ENCODE data around the gene LTB4R.

Gene LTB4R

DNA sequence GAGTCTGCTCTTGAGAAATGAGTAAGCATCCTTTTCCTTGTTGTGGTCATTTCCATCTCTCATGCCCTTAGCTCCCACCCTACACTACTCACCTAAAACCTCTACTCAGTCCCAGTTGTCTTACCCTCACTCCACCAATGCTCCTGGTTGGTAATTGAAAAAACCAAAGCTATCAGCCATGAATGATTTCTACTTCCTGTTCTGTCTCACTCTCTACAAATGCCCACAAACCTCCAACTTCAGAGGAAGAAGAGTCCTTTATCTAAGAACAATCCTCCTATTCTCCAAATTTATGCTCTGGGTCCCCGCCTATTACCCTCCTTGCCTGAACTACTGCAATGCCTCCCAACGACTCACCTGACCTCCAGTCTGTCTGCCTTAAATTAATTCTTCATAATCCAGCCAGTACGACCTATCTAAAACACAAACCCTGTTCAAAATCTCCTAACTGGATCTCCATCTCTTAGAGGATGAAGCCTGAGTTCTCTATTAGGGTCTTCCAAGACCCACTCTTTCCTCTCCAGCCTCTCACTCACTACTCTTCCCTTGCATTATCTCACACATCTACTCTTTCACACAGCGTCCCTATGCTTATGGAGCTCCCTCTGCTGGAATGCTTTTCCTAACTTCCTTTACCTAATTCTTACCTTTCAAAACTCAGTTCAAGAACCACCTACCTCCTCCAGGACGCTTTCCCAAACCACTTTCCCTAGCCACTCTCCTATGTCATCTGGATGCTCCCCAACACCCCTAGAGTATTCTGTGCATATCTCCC, 13.9 kb upstream of the LTB4R start:
- TF ChIP-seq, protein P1, sequence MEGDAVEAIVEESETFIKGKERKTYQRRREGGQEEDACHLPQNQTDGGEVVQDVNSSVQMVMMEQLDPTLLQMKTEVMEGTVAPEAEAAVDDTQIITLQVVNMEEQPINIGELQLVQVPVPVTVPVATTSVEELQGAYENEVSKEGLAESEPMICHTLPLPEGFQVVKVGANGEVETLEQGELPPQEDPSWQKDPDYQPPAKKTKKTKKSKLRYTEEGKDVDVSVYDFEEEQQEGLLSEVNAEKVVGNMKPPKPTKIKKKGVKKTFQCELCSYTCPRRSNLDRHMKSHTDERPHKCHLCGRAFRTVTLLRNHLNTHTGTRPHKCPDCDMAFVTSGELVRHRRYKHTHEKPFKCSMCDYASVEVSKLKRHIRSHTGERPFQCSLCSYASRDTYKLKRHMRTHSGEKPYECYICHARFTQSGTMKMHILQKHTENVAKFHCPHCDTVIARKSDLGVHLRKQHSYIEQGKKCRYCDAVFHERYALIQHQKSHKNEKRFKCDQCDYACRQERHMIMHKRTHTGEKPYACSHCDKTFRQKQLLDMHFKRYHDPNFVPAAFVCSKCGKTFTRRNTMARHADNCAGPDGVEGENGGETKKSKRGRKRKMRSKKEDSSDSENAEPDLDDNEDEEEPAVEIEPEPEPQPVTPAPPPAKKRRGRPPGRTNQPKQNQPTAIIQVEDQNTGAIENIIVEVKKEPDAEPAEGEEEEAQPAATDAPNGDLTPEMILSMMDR (conservative IDR thresholded peaks at IDR 0.05) = peak; percentile 50
- no peak for TF ChIP-seq ZFX (IDR thresholded peaks at IDR 0.05)
- no peak overlapping the region for H3K27ac ChIP-seq

DNA sequence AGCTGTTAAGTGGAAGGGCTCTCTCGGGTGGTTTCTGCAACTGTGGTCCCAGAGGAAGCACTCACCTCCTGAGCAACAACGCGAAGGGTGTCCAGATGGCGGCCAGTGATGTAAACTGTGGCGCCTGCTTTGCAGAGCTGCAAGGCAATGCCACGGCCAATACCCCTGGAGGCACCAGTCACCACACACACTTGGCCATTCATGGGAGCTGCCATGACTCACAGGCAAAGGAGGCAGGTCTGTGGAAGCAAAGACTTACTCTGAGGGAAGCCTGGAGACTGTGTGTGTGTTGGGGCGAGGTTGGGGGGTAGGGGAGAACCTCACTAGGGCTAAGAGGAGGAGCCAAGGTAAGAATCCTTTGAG, 12.4 kb upstream of the LTB4R start:
- no peak for TF ChIP-seq ZFX (IDR thresholded peaks at IDR 0.05)
- TF ChIP-seq, protein P1 (conservative IDR thresholded peaks at IDR 0.05) = no peak
- H3K27ac ChIP-seq = peak overlapping the region; percentile 79

DNA sequence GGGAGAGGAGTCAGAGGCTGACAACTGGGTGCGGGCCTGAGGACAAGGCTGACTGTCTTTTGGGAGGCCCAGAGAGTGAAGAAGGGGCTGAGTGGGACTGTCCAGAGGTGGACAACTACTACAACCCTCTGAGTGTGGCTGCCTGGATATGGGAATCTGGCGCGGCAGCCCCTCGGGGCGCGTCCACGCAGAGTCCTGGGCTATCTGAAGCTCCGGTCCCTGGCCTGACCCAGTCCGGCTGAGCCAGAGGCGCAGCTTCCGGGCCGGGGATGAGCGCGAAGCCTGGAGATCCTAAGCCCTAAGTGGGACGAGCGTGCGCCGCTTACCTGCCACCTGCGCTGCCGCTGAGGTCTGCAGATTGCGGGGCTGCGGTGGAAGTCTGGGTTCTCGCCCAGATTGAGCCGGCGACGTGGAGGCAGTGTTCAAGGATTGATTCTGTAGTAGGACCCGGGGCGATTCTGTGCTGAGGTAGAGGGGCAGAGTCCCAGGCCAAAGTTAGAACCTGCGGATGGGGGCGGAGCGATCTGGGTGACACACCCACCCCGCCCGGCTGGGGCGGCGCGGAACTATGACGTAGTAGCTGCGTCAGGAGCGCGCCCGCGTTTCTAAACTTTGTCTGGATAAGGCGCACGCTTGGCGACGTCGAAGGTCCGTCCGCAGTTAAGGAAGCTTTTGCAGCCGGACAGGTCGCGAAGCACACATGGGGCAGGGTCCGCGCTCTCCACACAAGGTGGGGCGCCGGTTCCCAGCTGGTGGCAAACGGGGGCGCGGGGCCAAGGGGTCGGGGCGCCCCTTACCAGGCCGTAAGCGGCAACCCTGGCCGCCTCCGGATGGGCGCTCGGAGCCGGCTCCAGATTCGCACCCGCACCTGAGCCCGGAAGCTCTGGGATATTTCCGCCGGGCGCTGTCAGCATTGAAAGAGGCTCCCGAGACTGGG, 11.8 kb upstream of the LTB4R start, which contains the start of the genes DHRS1 and NOP9:
TSS of gene DHRS1 (minus strand) at position 526 of the 937 bp plus-strand sequence. CDS start 674 bp downstream, outside the sequence.
TSS of gene NOP9 (plus strand) at position 596 of the 937 bp plus-strand sequence. CDS start at position 701, 105 bp downstream.
- H3K27ac ChIP-seq = peak within 1 kb of the TSS; percentile 79
- peak; percentile 61; the same call in 1 of the 2 replicates for TF ChIP-seq ZFX (IDR thresholded peaks at IDR 0.05)
- TF ChIP-seq, protein P1 (conservative IDR thresholded peaks at IDR 0.05) = no peak

DNA sequence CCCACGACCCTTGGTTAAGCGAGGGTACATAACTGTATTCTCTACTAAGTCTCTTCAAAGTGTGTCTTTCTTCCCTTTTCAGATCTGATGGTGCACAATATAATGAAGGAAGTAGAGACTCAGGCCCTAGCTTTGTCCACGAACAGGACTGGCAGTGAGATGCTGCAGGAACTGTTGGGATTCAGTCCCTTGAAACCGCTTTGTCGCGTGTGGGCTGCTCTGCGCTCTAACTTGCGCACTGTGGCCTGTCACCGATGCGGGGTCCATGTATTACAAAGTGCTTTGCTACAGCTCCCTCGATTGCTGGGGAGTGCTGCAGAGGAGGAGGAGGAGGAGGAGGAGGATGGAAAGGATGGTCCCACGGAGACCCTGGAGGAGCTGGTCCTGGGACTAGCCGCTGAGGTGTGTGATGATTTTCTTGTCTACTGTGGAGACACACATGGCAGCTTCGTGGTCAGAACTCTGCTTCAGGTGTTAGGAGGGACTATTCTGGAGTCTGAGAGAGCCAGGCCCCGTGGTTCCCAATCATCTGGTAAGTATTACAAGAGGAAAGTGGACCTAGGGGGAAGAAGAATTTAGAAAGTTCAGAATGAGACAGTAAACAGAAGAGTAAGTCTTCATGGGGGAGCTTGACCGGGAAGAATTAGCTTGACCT, 10.8 kb upstream of the LTB4R start:
- peak overlapping the region; percentile 79 for H3K27ac ChIP-seq

DNA sequence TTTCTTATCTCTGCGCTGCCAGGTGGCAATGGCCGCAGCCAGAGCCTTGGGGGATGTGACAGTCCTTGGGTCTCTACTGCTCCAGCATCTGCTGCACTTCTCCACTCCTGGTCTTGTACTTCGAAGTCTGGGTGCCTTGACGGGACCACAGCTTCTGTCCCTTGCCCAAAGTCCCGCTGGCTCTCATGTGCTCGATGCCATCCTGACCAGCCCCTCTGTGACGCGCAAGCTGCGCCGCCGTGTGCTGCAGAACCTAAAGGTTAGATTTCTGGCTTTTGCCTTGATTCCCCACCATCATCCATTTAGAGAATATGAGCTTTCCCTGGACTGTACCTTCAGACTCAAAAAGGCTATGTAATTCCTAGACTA, 7.3 kb upstream of the LTB4R start:
- no peak for TF ChIP-seq ZFX (IDR thresholded peaks at IDR 0.05)
- TF ChIP-seq, protein P1 (conservative IDR thresholded peaks at IDR 0.05) = no peak
- no peak overlapping the region for H3K27ac ChIP-seq

More for the DNA sequence above, 10.8 kb upstream of the LTB4R start:
- TF ChIP-seq ZFX (IDR thresholded peaks at IDR 0.05) = no peak
- TF ChIP-seq, protein P1 (conservative IDR thresholded peaks at IDR 0.05) = no peak

DNA sequence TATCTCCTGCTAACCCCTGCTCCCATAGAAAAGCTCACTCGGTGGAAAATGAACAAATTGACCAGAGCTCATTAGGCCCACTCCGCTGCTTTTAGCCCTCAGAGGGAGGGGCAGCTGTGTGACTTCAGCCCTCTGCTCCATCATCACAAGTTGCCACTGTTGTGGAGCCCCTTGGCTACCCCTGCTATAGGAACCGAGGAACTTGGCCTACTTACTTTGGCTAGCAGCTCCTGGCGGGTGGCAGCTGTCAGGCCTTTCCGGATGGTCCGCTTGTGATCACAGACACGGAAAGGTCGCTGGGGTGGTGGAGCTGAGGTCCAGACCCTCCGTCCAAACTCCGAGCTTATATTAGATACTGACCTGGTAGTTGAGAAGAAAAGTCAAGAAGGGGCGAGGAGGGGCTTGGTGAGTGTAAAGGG, 4.1 kb upstream of the LTB4R start:
- H3K27ac ChIP-seq = no peak overlapping the region
- TF ChIP-seq, protein P1 (conservative IDR thresholded peaks at IDR 0.05) = no peak
- no peak for TF ChIP-seq ZFX (IDR thresholded peaks at IDR 0.05)

Data from C4-2B (cell line).